ENCODE results near the gene EPB41. TPM values are rescaled to one million over a fixed set of nuclear protein-coding genes. Genes with fewer than 3 reads are reported as not detected.

EPB41 gene
- total and polyA plus RNA-seq, 9 of the 15 experiments (the other 6 are each of a cell fraction or from before 2014, with no cell fraction given) = 3.7 to 213 (median 141) TPM

DNA sequence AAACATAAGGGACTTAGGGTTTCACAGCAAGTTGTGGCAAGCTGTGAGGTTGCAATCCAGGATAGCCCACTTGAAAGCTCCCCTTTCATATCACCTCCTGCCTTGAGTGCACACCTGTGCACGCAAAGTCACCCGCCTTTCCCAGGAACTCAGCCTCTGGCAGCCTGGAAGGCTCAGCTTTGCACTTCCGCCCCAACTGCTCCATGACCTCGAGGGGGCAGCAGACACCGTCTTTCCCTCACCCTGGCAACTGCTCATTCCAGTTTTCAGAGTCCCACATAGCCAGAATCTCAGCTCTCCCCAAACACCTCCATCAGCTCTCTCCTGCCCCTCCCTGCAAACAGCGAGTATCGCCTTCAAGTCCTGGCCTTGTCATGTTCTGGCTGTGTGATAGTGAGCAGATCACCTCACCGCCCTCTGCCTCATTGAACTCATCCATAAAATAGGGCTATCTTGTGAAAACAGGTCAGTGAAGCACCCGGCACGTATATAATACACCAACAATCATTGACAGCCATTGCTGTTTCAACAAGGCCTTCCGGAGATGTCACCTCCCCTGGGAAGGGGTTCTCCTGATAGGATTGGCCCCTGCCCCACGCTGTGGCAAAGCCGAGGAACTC is 32.2 kb upstream of the EPB41 start (continued):
- TF ChIP-seq, protein P1, sequence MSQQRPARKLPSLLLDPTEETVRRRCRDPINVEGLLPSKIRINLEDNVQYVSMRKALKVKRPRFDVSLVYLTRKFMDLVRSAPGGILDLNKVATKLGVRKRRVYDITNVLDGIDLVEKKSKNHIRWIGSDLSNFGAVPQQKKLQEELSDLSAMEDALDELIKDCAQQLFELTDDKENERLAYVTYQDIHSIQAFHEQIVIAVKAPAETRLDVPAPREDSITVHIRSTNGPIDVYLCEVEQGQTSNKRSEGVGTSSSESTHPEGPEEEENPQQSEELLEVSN (IDR thresholded peaks at IDR 0.05; ENCODE audit: borderline replicate concordance in 1 of 2, extremely low read depth in 1 of 2, insufficient read depth in 1 of 2, insufficient read length in 1 of 2, low read depth in 1 of 2, low read length in 1 of 2, poor library complexity in 1 of 2, severe bottlenecking in 1 of 2) = no peak
- TF ChIP-seq, protein P2, sequence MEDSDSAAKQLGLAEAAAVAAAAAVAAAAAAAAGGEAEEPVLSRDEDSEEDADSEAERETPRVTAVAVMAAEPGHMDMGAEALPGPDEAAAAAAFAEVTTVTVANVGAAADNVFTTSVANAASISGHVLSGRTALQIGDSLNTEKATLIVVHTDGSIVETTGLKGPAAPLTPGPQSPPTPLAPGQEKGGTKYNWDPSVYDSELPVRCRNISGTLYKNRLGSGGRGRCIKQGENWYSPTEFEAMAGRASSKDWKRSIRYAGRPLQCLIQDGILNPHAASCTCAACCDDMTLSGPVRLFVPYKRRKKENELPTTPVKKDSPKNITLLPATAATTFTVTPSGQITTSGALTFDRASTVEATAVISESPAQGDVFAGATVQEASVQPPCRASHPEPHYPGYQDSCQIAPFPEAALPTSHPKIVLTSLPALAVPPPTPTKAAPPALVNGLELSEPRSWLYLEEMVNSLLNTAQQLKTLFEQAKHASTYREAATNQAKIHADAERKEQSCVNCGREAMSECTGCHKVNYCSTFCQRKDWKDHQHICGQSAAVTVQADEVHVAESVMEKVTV (CRISPR knock-in tag; IDR thresholded peaks at IDR 0.05) = peak; percentile 99
- peak in 1 of 2 experiments; percentile 53; a peak in 1 of 4 replicates for TF ChIP-seq SIN3A (IDR thresholded peaks at IDR 0.05; ENCODE audit: borderline replicate concordance in 2 of 2, control insufficient read depth in 1 of 2, low read depth in 2 of 2, low read length in 2 of 2)
- TF ChIP-seq, protein P3, sequence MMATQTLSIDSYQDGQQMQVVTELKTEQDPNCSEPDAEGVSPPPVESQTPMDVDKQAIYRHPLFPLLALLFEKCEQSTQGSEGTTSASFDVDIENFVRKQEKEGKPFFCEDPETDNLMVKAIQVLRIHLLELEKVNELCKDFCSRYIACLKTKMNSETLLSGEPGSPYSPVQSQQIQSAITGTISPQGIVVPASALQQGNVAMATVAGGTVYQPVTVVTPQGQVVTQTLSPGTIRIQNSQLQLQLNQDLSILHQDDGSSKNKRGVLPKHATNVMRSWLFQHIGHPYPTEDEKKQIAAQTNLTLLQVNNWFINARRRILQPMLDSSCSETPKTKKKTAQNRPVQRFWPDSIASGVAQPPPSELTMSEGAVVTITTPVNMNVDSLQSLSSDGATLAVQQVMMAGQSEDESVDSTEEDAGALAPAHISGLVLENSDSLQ (IDR thresholded peaks at IDR 0.05) = peak; percentile 75
- TF ChIP-seq, protein P4, sequence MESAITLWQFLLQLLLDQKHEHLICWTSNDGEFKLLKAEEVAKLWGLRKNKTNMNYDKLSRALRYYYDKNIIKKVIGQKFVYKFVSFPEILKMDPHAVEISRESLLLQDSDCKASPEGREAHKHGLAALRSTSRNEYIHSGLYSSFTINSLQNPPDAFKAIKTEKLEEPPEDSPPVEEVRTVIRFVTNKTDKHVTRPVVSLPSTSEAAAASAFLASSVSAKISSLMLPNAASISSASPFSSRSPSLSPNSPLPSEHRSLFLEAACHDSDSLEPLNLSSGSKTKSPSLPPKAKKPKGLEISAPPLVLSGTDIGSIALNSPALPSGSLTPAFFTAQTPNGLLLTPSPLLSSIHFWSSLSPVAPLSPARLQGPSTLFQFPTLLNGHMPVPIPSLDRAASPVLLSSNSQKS (CRISPR knock-in tag; IDR thresholded peaks at IDR 0.05) = no peak
- TF ChIP-seq MED1 (CRISPR knock-in tag; IDR thresholded peaks at IDR 0.05; ENCODE audit: borderline replicate concordance) = no peak
- TF ChIP-seq, protein P5, sequence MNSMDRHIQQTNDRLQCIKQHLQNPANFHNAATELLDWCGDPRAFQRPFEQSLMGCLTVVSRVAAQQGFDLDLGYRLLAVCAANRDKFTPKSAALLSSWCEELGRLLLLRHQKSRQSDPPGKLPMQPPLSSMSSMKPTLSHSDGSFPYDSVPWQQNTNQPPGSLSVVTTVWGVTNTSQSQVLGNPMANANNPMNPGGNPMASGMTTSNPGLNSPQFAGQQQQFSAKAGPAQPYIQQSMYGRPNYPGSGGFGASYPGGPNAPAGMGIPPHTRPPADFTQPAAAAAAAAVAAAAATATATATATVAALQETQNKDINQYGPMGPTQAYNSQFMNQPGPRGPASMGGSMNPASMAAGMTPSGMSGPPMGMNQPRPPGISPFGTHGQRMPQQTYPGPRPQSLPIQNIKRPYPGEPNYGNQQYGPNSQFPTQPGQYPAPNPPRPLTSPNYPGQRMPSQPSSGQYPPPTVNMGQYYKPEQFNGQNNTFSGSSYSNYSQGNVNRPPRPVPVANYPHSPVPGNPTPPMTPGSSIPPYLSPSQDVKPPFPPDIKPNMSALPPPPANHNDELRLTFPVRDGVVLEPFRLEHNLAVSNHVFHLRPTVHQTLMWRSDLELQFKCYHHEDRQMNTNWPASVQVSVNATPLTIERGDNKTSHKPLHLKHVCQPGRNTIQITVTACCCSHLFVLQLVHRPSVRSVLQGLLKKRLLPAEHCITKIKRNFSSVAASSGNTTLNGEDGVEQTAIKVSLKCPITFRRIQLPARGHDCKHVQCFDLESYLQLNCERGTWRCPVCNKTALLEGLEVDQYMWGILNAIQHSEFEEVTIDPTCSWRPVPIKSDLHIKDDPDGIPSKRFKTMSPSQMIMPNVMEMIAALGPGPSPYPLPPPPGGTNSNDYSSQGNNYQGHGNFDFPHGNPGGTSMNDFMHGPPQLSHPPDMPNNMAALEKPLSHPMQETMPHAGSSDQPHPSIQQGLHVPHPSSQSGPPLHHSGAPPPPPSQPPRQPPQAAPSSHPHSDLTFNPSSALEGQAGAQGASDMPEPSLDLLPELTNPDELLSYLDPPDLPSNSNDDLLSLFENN (IDR thresholded peaks at IDR 0.05; ENCODE audit: low read depth in 2 of 2, low read length in 2 of 2) = peak; percentile 53 to 72; a peak in 2 of 4 replicates
- peak; percentile 84 for TF ChIP-seq NFIC (IDR thresholded peaks at IDR 0.05)
- TF ChIP-seq RBFOX2 (IDR thresholded peaks at IDR 0.05; ENCODE audit: low read depth, low read length) = 0 out of 2 replicates have a peak, but pooled peaks have one; percentile 25
- TF ChIP-seq, protein P6, sequence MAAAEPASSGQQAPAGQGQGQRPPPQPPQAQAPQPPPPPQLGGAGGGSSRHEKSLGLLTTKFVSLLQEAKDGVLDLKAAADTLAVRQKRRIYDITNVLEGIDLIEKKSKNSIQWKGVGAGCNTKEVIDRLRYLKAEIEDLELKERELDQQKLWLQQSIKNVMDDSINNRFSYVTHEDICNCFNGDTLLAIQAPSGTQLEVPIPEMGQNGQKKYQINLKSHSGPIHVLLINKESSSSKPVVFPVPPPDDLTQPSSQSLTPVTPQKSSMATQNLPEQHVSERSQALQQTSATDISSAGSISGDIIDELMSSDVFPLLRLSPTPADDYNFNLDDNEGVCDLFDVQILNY (CRISPR knock-in tag; IDR thresholded peaks at IDR 0.05) = no peak
- peak; percentile 36 for TF ChIP-seq PHB2 (IDR thresholded peaks at IDR 0.05; ENCODE audit: low read depth)
- no peak for TF ChIP-seq PTTG1 (tag; IDR thresholded peaks at IDR 0.05; ENCODE audit: low read depth)
- TF ChIP-seq NFATC3 (IDR thresholded peaks at IDR 0.05) = no peak; the same call in 1 of the 2 replicates
